SK-N-MC (cell line): ENCODE data around the gene BEAN1.

Source experiments
- DNase-seq: peaks from one replicate; pipeline ENCODE4 v3.0.0-alpha.2; 2011; ENCODE audit warnings: low read depth, low spot score
- H3K27ac ChIP-seq: fragments of 200-600 bp; sonication (generic); 2 replicates; pipeline ENCODE4 v1.5.1; 2016; ENCODE audit warnings: mixed run types
- H3K36me3 ChIP-seq: fragments of 200-600 bp; sonication (generic); 2 replicates; pipeline ENCODE4 v1.6.1; 2017; ENCODE audit warnings: antibody characterized with exemption, low read length, mixed read lengths; ENCODE audit not compliant: insufficient read depth
- H3K4me3 ChIP-seq: fragments of 200-600 bp; sonication (generic); 2 replicates; pipeline ENCODE4 v1.5.1; 2016
- H3K9ac ChIP-seq: fragments of 200-600 bp; sonication (generic); 2 replicates; pipeline ENCODE4 v1.8.0; 2017; ENCODE audit warnings: mixed run types, mixed read lengths; ENCODE audit not compliant: insufficient read length
- H3K9me3 ChIP-seq: fragments of 200-600 bp; sonication (generic); 2 replicates; pipeline ENCODE4 v1.6.1; 2017; ENCODE audit warnings: low read depth, mild to moderate bottlenecking, antibody characterized with exemption, low read length, moderate library complexity, mixed read lengths
- EZH2 ChIP-seq: fragments of 200-600 bp; sonication (generic); IDR thresholded peaks from one replicate; pipeline ENCODE4 v1.6.1; 2017; ENCODE audit warnings: antibody characterized with exemption
- FOXP2 ChIP-seq: optimal IDR thresholded peaks from 2 replicates; pipeline ENCODE3; 2011; ENCODE audit warnings: mild to moderate bottlenecking, moderate library complexity; ENCODE audit not compliant: insufficient read depth; ENCODE audit errors: extremely low read length, control extremely low read depth
- POLR2AphosphoS5 ChIP-seq: IDR thresholded peaks from 2 replicates; pipeline ENCODE4 v1.6.1; 2012; ENCODE audit warnings: mild to moderate bottlenecking, low read depth, low read length, borderline replicate concordance

BEAN1 gene, protein sequence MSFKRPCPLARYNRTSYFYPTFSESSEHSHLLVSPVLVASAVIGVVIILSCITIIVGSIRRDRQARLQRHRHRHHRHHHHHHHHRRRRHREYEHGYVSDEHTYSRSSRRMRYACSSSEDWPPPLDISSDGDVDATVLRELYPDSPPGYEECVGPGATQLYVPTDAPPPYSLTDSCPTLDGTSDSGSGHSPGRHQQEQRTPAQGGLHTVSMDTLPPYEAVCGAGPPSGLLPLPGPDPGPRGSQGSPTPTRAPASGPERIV

GRCh38 chr16:66427036-66427860 lies at the start of gene BEAN1:
BEAN1 (plus strand) TSS chr16:66427295; CDS start chr16:66437677, 10,382 bp downstream.
- no peak within 1 kb of the TSS for H3K9ac ChIP-seq
- DNase-seq: no peak
- no peak for TF ChIP-seq POLR2AphosphoS5
- TF ChIP-seq FOXP2: no peak
- TF ChIP-seq EZH2: no peak
- no peak within 1 kb of the TSS for H3K27ac ChIP-seq
- no peaks in the 10 kb centered on the region for H3K9me3 ChIP-seq
- no peaks in the 10 kb centered on the region for H3K36me3 ChIP-seq
- peak within 1 kb of the TSS; percentile 58 for H3K4me3 ChIP-seq

GRCh38 chr16:66377324-66377723 lies 49.8 kb upstream of the BEAN1 start:
- H3K36me3 ChIP-seq: no peaks in the 10 kb centered on the region
- DNase-seq: no peak
- H3K9ac ChIP-seq: no peak overlapping the region
- TF ChIP-seq FOXP2 (no peak), POLR2AphosphoS5 (no peak), EZH2 (no peak)
- H3K9me3 ChIP-seq: no peaks in the 10 kb centered on the region
- no peak overlapping the region for H3K4me3 ChIP-seq
- H3K27ac ChIP-seq: no peak overlapping the region

- no peak overlapping the region for H3K4me3 ChIP-seq
- H3K9ac ChIP-seq: no peak overlapping the region
- TF ChIP-seq EZH2 (no peak), FOXP2 (no peak), POLR2AphosphoS5 (no peak)
- no peak overlapping the region for H3K27ac ChIP-seq
- DNase-seq: no peak
- no peaks in the 10 kb centered on the region for H3K36me3 ChIP-seq
- H3K9me3 ChIP-seq: no peaks in the 10 kb centered on the region
These were observed 48.1 kb upstream of the BEAN1 start for GRCh38 chr16:66378741-66379570.

DNA sequence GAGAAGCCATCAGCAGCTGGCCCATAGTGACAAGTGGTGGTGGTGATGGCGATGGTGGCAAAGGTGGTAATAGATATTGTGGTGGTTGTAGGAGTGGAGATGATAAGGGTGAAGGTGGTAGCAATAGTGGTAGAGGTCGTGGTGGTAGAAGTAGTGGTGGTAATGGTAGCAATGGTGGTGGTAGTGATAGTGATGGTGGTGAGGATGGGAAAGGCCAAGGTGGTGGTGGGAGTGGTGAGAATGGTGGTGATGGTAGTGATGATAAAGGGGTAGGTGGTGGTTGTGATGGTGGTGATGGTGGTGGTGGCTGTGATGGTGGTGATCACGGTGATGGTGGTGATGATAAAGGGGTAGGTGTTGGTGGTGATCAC lies 47.5 kb upstream of the BEAN1 start:
- H3K9ac ChIP-seq: no peak overlapping the region
- H3K36me3 ChIP-seq: no peaks in the 10 kb centered on the region
- DNase-seq: no peak
- H3K9me3 ChIP-seq: no peaks in the 10 kb centered on the region
- H3K4me3 ChIP-seq: no peak overlapping the region
- TF ChIP-seq EZH2 (no peak), POLR2AphosphoS5 (no peak), FOXP2 (no peak)
- H3K27ac ChIP-seq: no peak overlapping the region

GRCh38 chr16:66380421-66380820 lies 46.7 kb upstream of the BEAN1 start:
- TF ChIP-seq POLR2AphosphoS5 (no peak), EZH2 (no peak), FOXP2 (no peak)
- no peaks in the 10 kb centered on the region for H3K36me3 ChIP-seq
- no peak overlapping the region for H3K9ac ChIP-seq
- no peak overlapping the region for H3K4me3 ChIP-seq
- DNase-seq: no peak
- no peak overlapping the region for H3K27ac ChIP-seq
- H3K9me3 ChIP-seq: no peaks in the 10 kb centered on the region

DNA sequence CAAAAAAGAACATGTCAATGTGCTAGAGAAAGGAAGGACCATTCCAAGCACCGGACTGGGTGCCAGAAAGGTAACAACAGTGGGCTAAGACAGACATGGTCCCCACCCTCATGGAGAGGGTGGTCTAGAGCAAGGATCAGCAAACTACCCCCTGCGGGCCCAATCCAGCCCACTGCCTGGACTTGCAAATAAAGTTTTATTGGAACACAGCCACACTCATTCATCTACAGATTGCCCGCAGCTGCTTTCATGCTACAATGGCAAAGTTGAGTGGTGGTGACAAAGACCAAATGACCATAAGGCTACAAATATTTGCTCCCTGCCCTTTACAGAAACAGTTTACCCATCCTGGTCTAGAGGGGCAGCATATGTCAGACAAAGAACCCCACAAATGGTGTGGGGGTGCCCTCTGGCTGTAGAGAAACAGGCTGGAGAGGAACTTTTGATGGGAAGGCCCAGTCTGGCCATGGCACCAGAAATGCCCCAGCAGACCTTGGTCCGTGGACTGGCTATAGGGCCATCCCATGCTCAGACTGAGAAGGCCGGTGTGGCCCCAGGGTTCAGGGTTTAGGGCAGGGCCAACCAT lies 45.4 kb upstream of the BEAN1 start:
- Histone ChIP-seq H3K27ac (no peak overlapping the region), H3K36me3 (no peaks in the 10 kb centered on the region), H3K4me3 (no peak overlapping the region), H3K9me3 (no peaks in the 10 kb centered on the region), H3K9ac (no peak overlapping the region)
- no peak for DNase-seq
- TF ChIP-seq EZH2 (no peak), POLR2AphosphoS5 (no peak), FOXP2 (no peak)

- Histone ChIP-seq H3K4me3 (no peak overlapping the region), H3K9ac (no peak overlapping the region), H3K9me3 (no peaks in the 10 kb centered on the region), H3K36me3 (no peaks in the 10 kb centered on the region), H3K27ac (no peak overlapping the region)
- DNase-seq: no peak
- TF ChIP-seq POLR2AphosphoS5 (no peak), EZH2 (no peak), FOXP2 (no peak)
These were observed 44.7 kb upstream of the BEAN1 start for GRCh38 chr16:66382171-66382965.

GRCh38 chr16:66382966-66383299 lies 44.2 kb upstream of the BEAN1 start:
- H3K36me3 ChIP-seq: no peaks in the 10 kb centered on the region
- no peak overlapping the region for H3K27ac ChIP-seq

More at GRCh38 chr16:66382966-66383299, 44.2 kb upstream of the BEAN1 start:
- DNase-seq: no peak
- H3K9ac ChIP-seq: no peak overlapping the region
- TF ChIP-seq EZH2 (no peak), FOXP2 (no peak), POLR2AphosphoS5 (no peak)
- H3K9me3 ChIP-seq: no peaks in the 10 kb centered on the region
- no peak overlapping the region for H3K4me3 ChIP-seq
